ENCODE results near the gene SASS6.

SASS6 gene

GRCh38 chr1:100087396-100087795, 45.3 kb downstream of the SASS6 start:
- H3K4me3 ChIP-seq (ENCODE audit: low read depth, low read length): no peak overlapping the region
- TF ChIP-seq, protein P1, sequence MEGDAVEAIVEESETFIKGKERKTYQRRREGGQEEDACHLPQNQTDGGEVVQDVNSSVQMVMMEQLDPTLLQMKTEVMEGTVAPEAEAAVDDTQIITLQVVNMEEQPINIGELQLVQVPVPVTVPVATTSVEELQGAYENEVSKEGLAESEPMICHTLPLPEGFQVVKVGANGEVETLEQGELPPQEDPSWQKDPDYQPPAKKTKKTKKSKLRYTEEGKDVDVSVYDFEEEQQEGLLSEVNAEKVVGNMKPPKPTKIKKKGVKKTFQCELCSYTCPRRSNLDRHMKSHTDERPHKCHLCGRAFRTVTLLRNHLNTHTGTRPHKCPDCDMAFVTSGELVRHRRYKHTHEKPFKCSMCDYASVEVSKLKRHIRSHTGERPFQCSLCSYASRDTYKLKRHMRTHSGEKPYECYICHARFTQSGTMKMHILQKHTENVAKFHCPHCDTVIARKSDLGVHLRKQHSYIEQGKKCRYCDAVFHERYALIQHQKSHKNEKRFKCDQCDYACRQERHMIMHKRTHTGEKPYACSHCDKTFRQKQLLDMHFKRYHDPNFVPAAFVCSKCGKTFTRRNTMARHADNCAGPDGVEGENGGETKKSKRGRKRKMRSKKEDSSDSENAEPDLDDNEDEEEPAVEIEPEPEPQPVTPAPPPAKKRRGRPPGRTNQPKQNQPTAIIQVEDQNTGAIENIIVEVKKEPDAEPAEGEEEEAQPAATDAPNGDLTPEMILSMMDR (IDR thresholded peaks at IDR 0.05; ENCODE audit: borderline replicate concordance, insufficient read depth, low read depth, low read length): no peak

DNA sequence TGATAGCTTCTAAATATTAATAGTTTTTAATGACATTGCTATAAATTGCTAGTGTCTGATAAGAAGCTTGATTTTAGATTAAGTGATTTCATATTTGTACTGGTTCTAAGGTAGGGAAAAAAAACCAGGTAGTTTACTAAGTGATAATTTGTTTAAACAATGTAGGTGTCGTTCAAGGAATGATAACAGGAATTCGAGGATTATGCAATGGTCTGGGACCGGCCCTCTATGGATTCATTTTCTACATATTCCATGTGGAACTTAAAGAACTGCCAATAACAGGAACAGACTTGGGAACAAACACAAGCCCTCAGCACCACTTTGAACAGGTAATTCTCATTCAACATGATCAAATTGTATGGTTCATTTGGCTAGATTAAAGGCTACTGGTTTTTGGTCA, 52.4 kb downstream of the SASS6 start:
- TF ChIP-seq, protein P1 (IDR thresholded peaks at IDR 0.05; ENCODE audit: borderline replicate concordance, insufficient read depth, low read depth, low read length): no peak
- H3K4me3 ChIP-seq (ENCODE audit: low read depth, low read length): no peak overlapping the region

- TF ChIP-seq, protein P1 (IDR thresholded peaks at IDR 0.05; ENCODE audit: borderline replicate concordance, insufficient read depth, low read depth, low read length): no peak
- no peak overlapping the region for H3K4me3 ChIP-seq (ENCODE audit: low read depth, low read length)
These were observed 55.2 kb downstream of the SASS6 start for GRCh38 chr1:100077531-100077930.

DNA sequence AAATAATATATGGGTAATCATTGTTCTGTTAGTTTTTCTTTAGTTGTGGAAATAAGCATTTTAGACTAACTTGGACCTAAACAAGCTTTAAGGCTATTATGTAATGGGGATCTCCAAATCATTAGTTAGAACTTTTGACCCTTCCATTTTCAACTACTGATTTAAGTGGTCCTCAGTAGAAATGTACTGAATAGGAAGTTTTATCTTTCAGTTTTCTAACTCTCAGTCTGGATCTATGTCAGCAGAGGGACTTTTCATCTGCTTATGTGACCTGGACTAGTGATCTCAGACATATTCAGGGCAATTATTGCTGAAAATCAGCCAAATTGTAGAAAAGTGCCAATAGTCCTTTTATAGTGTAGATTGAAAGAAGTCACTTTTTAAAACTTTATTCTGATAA, 56.0 kb downstream of the SASS6 start:
- no peak overlapping the region for H3K4me3 ChIP-seq (ENCODE audit: low read depth, low read length)
- TF ChIP-seq, protein P1 (IDR thresholded peaks at IDR 0.05; ENCODE audit: borderline replicate concordance, insufficient read depth, low read depth, low read length): no peak

- H3K4me3 ChIP-seq (ENCODE audit: low read depth, low read length): no peak overlapping the region
- TF ChIP-seq, protein P1 (IDR thresholded peaks at IDR 0.05; ENCODE audit: borderline replicate concordance, insufficient read depth, low read depth, low read length): no peak
These were observed 56.4 kb downstream of the SASS6 start for GRCh38 chr1:100076319-100076718.

DNA sequence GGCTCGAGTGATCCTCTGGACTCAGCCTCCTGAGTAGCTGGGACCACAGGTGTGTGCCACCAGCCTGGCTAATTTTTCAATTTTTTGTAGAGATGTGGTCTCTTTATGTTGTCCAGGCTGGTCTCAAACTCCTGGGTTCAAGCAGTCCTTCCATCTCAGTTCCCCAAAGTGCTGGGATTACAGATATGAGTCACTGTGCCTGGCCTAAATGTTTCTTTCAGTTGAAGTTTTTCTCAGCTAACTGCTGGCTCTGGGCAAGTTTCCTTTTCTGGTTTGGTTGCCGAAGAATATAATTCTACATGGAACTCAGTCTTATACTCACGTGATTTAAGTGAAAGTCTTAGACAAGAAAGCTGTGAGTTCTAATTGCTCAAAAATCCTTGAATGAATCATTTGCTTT, 57.0 kb downstream of the SASS6 start:
- TF ChIP-seq, protein P1 (IDR thresholded peaks at IDR 0.05; ENCODE audit: borderline replicate concordance, insufficient read depth, low read depth, low read length): no peak
- no peak overlapping the region for H3K4me3 ChIP-seq (ENCODE audit: low read depth, low read length)

DNA sequence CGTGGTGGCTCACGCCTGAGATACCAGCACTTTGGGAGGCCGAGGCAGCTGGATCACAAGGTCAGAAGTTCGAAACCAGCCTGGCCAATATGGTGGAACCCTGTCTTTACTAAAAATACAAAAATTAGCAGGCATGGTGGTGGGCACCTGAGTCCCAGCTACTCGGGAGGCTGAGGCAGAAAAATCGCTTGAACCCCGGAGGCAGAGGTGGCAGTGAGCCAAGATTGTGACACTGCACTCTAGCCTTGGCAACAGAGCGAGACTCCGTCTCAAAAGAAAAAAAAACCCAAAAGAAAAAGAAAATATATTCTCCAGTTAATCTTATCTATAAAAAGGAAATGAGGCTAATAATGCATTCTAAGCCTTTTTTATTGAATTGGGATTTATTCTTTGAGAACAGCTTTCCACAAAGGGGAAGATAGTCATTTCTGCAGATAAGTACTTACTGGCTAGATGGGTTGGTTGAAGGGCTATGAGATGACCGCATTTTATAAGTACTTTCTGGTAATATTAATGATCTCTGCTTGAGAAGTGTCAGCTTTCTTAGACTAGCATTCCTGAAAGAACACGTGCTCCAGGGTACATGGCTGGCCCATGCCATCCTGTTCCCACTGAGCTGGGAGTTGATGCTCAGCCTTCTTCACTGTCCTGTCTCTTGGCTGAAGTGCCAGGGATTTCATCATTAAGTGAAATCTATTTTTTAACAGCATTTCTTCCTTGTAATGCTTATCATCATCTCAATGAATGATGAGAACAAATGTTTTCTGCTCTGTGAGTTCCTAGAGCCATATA, 57.9 kb downstream of the SASS6 start:
- TF ChIP-seq, protein P1 (IDR thresholded peaks at IDR 0.05; ENCODE audit: borderline replicate concordance, insufficient read depth, low read depth, low read length): no peak
- no peak overlapping the region for H3K4me3 ChIP-seq (ENCODE audit: low read depth, low read length)
